A549 (cell line): ENCODE measurements around the gene PCK1.

Source experiments
- CTCF ChIP-seq: fragments of >200 bp; sonication (Bioruptor Twin); formaldehyde crosslinking; IDR thresholded peaks from 3 replicates; pipeline ENCODE4 v1.5.1; 2016
- HDAC2 ChIP-seq: fragments of 200-600 bp; sonication (generic); IDR thresholded peaks from 2 replicates; pipeline ENCODE4 v1.6.1; 2016
- HMGXB4 ChIP-seq: fragments of 250-450 bp; sonication (Bioruptor Pico); IDR thresholded peaks from 2 replicates; pipeline ENCODE4 v1.5.0; 2021; ENCODE audit warnings: mild to moderate bottlenecking, moderate library complexity, borderline replicate concordance
- JUNB ChIP-seq: fragments of >200 bp; sonication (Bioruptor Twin); formaldehyde crosslinking; IDR thresholded peaks from 2 replicates; pipeline ENCODE4 v1.6.1; 2016
- PHF8 ChIP-seq: fragments of 200-600 bp; sonication (generic); IDR thresholded peaks from 2 replicates; pipeline ENCODE4 v1.6.1; 2016; ENCODE audit warnings: low read depth, mild to moderate bottlenecking, antibody characterized with exemption, moderate library complexity, borderline replicate concordance
- POLR2A ChIP-seq: IDR thresholded peaks from 2 replicates; pipeline ENCODE4 v1.6.1; 2012; ENCODE audit warnings: mild to moderate bottlenecking, low read length
- RAD21 ChIP-seq, 2 experiments: fragments of >200 bp in 1 of 2; sonication (Bioruptor Twin) in 1 of 2; formaldehyde crosslinking in 1 of 2; IDR thresholded peaks in 1 of 2; conservative IDR thresholded peaks in 1 of 2; 2 replicates in 1 of 2; 3 replicates in 1 of 2; pipeline ENCODE4 v1.6.1; 2012 to 2018; ENCODE audit warnings: inconsistent platforms in 1 of 2
- ZSCAN20 ChIP-seq: fragments of 250-450 bp; sonication (Bioruptor Pico); IDR thresholded peaks from 2 replicates; pipeline ENCODE4 v1.8.0; 2022; ENCODE audit warnings: mild to moderate bottlenecking, moderate library complexity

GRCh38 chr20:57617079-57617795, 56.3 kb downstream of the PCK1 start:
- TF ChIP-seq ZSCAN20 (CRISPR knock-in tag) = no peak
- no peak for TF ChIP-seq HMGXB4
- TF ChIP-seq HDAC2 = no peak
- TF ChIP-seq CTCF = no peak
- no peak for TF ChIP-seq JUNB
- no peak for TF ChIP-seq RAD21 (conservative IDR thresholded peaks at IDR 0.05 in 1 of 2, IDR thresholded peaks at IDR 0.05 in 1 of 2)
- no peak for TF ChIP-seq POLR2A
- TF ChIP-seq PHF8 = no peak
